ENCODE data around the gene HAO1.
"Not testable (repeated sequence)": the region's sequence is repeated elsewhere in the genome, so short reads cannot be mapped to it uniquely, and the experiment has no call there.

The HAO1 gene

DNA sequence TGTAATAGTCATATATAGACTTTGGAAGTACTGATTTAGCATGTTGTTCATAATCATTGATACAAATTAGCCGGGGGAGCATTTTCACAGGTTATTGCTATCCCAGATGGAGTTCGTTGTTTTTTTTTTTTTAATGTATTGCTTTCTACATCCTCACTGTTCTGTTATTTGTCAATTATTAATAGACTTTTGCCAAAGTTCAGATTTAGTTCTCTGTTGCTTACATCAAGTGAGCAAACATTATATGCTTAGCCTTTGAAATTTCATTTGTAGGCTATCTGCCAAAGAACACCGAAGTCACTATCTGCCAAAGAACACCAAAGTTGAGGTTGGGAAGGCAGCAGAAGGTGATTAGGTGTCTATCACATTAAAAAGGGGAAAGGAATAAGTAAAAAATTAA, at the start of gene HAO1:
Gene HAO1 (minus strand): TSS at position 118 of the 400 bp plus-strand sequence. CDS start 36 bp downstream, at position 82.
- DNase-seq (ENCODE audit: low spot score): no peak

DNA sequence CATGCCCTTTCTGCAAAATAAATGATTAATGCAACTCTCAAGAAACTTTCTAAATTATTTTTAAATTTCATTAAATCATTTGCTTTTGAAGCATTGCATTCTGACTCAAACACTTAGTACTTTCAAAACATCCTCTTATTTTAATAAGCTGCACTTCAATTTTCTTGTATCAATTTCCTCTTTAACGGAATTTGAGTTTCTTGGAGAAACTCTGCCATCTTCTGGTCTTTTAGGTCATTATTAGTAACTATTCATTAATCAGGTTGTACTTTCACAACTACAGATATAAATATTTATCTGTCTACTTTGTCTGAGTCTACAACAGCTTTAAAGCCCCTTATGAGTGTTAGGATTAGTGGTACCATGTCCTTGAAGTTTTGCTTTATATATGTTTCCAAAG, 49.1 kb upstream of the HAO1 start:
- peak; percentile 26 for DNase-seq (ENCODE audit: low spot score)

DNA sequence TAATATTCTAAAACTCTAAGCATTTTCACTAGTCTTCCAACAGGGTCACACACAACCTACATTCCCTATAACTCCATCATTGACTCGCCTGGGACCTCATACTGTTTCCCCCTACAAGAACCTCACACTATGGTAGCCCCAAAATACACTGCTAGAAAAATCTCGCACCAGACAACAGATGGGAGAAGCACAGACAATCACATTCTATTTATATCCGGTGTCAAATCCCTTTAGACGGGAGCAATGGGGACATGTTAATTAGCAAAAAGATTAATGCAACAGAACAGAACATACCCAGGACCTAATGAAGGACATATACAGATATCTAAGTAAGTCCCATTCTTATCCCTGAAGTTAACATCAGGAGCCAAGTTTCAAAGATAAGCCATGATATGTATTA, 45.7 kb upstream of the HAO1 start:
- DNase-seq (ENCODE audit: low spot score): no peak

DNA sequence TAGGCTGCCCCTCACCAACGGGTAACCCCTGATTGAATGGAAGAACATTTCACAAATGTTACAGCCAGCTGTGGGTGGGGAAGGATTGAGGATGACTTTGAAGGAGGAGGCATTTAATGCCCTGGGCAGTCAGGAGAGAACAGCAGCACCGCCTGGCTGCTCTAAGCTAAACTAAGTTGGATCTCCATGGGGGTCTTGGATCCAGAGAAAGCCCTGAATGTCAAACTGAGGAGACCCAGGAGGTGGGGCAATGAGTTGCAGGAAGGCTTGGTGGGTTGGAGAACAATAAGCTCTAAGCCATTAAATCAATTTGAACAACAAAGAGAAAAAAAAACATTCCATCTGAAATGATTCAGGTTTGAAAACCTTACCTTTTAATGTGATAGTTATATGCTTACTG, 43.9 kb upstream of the HAO1 start:
- DNase-seq (ENCODE audit: low spot score): no peak

DNA sequence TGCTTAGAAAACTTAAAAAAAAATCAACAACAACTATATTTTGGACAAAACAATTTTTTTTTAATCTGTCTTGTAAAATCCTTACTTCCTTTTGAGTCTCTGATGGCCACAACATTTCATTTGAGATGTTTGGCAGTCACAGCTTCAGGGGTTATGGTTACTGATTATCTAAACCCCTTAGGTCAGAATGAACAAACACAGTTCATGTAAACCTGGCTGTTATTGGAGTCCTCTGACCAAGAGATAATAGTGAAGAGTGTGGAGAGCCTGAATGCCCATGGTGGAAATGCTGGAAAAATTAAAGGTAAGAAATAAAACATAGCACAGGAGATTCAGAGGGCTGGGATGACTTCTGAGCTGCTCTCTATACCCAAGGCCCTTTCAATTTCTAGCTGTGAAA, 41.1 kb upstream of the HAO1 start:
- DNase-seq (ENCODE audit: low spot score): no peak

DNA sequence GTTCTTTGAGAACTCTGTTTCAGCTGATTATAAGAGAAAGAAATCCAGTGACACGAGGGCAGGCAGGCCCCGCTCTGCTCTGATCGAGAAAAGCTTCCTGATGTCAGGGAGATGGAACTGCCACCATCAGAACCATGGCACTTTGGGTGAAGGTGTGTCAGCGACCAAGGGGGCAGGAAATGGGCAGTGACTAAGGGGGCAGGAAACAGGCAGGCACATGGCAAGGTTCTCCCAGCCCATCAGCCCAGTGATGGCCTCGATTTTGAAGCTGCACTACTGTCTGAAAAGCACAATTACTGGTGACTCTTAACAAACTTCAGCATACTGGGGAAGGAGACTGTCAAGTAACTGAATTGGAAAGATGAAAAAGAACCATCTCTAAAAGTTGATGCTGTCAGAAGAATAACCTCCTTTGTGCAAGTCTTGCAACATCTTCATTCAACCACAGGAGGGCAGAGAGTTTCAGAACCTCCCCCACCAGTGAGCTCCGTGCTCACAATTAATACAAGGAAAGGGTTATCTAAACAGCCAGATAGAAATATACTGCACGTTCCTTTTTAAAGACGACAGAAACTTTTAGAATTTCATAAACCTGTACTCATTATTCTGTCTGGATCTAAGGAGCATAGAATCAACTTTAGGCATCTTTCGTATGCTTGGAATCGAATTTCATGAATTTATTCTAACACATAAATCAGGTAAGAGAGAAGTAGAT, 40.2 kb upstream of the HAO1 start:
- peak; percentile 38 for DNase-seq (ENCODE audit: low spot score)

DNA sequence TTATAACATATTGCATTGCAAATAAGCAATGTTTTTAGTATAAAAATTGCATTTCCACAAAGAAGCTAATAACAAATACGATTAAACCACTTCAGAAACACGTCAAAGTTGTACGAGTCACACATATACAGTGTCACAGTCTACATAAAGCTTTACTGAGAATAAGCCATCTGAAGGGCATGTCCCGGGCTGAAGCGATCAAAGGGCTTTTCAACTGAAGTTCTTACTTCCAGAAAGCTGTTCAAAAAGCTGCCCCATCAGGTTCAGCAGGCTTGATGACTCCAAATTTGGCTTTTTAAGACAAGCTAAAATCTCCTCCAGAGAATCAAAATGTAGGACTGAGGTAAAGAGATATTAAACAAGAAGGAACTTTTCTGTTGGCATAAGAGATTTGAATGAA, 37.5 kb upstream of the HAO1 start:
- no peak for DNase-seq (ENCODE audit: low spot score)

DNA sequence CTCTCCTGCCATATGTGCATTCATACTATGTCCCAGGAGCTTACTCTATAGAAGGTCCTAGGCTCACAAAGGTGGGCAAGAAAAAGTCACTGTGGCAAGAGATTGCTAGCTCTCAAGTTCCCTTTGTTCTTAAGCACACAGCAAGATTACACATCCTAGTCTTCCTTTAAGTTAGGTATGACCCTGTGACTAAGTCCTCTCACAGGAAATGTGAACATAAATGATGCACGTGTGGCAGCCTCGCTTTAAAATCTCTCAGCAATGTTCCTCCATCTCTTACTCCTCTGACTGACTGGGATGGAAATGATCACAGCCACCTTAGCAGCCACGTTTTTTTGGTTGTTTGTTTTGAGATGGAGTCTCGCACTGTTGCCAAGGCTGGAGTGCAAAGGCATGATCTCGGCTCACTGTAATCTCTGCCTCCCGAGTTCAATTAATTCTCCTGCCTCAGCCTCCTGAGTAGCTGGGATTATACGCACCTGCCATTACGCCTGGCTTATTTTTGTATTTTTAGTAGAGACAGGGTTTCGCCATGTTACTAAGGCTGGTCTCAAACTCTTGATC, 35.7 kb upstream of the HAO1 start:
- DNase-seq (ENCODE audit: low spot score): no peak

DNA sequence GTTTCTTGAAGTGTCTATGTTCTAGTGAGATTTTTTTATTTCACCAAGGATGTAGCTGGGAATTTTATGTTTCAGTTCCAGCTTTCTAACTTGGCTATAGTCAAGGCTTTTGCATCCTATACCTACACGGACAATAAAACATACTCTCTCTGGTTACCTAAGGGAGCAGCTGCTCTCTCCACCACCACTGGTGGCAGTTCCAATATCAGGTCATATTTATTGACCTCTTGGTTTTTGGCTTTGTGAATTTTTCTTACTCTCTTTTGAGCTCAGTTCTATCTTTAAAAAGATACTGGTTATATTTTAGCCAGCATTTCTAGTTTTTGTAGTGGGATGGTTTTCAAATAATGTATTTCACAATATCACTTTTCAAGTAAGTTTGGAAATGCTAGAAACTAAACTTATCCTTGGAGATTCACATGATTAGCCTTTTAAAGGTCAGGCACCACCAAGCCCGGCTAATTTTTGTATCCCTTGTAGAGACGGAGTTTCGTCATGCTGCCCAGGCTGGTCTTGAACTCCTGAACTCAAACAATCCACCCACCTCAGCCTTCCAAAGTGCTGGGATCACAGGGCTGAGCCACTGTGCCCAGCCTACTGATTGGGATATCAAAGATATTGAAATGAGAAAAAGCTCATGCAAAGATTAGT, 34.7 kb upstream of the HAO1 start:
- DNase-seq (ENCODE audit: low spot score): no peak

DNA sequence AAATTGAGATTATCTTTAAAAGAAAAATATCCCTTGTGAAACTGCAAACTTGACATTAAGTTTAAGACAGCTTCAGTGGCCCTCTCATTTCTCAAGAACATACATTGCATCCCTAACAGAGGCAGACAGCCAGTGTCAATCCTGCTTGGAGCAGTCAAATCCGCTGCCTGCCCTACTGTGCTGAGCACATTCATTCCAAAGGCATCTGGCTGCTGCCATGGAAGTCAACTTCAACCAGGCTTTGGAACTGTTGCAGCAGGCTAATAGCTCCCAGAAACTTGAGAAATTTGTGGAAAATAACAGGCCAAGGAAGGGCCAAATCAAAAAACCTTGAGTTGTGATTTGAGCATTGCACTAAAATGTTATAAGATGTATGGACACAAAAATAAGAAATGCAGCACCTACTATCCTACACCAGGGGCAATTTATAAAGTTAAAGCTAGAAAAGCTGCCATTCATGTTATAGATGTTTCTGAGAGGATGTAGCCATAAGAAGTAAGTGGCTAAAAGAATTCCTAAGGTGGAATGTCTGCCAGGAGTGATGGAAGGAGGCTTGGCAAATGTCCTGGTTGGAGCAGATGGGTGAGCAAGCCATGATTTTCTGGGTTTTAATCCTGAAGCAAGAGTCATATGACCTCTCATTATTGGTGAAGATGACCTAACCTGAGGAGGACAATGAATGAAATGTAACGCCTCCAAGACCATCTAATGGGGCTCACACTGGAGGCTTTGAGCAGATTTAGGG, 31.4 kb upstream of the HAO1 start:
- peak; percentile 35 for DNase-seq (ENCODE audit: low spot score)

DNA sequence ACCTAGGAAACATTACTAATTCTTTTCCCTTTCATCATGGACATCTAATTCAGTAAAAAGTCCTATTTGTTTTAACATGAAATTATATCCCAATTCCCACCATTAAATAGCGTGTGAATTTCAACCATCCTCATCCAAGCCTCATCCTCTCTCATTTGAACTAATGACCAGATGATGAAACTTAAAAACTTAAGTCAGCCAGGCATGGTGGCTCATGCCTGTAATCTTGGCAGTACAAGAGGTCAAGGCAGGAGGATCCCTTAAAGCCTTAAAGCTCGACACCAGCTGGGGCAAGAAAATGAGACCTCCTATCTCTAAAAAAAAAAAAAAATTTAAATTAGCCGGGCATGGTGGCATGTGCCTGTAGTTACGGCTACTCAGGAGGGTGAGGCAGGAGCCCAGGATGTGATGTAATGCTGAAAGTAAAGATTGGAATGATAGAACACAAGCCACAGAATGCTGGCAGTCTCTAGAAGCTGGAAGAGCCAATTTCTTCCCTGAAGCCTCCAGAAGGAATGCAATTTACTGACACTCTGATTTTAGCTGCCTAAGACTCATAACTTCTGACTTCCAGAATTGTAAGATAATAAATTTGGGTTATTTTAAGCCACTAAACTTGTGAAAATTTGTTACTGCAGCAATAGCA, 27.1 kb upstream of the HAO1 start:
- DNase-seq (ENCODE audit: low spot score): peak; percentile 75

DNA sequence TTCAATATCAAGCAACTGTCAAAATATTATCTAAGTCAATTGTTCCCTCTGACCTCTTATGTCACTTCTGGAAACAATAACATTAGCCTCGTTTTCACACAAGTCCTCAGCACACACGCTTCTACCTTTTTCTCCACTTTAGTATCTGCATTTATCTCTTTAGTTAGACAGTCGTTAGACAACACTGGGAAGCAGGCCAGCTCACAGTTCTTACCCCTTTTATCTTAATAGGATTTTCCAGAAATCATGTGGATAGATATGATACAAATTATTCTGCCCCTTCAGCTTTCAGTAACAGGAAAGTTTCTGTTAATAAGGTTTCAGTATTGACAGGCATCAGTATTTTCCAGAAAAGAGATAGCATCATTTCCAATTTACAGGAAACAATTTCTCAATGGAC, 25.9 kb upstream of the HAO1 start:
- no peak for DNase-seq (ENCODE audit: low spot score)

DNA sequence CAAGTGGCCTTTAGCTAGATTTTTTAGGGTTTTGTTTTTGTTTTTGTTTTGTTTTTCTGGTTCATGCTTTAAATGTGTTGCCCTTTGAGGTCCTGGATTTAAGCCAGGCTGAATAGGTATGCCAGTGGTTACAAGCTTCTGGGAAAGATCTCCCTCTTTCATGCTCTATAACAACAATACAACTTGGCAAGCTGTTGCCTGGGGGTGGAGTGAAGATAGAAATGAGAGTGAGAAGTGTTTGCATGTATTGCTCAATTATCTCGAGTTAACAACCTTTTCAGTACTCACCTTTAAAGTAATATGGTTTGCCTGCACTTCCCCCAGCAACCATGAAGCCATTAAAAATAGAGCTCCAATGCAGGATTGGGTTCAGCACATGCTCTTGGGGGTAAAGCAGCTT, 19.2 kb upstream of the HAO1 start:
- DNase-seq (ENCODE audit: low spot score): no peak

DNA sequence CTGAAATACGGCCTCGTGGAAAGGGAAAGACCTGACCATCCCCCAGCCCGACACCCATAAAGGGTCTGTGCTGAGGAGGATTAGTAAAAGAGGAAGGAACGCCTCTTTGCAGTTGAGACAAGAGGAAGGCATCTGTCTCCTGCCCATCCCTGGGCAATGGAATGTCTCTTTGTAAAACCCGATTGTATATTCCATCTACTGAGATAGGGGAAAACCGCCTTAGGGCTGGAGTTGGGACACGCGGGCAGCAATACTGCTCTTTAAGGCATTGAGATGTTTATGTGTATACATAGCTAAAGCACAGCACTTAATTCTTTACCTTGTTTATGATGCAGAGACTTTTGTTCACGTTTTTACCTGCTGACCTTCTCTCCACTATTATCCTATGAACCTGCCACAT, 16.3 kb upstream of the HAO1 start:
- not testable (repeated sequence) for DNase-seq (ENCODE audit: low spot score)

DNA sequence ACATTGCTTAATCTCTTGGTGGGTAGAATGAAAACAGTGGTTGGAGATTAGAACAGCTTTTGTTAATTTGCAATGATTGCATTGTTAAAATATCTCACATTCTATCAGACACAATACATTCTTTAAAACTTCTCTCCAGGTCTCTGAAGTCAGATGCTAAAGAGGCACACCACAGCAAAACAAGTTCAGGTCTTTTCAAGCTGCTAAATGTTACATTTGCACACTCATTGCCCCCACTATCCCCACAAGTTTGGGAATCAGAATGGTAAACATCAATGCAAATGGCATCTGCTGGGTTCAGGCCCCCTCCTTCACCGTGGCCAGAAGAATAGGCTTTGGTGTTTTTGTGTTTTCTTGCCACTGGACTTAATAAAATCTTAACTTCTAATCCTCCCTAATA, 10.1 kb upstream of the HAO1 start:
- DNase-seq (ENCODE audit: low spot score): no peak

DNA sequence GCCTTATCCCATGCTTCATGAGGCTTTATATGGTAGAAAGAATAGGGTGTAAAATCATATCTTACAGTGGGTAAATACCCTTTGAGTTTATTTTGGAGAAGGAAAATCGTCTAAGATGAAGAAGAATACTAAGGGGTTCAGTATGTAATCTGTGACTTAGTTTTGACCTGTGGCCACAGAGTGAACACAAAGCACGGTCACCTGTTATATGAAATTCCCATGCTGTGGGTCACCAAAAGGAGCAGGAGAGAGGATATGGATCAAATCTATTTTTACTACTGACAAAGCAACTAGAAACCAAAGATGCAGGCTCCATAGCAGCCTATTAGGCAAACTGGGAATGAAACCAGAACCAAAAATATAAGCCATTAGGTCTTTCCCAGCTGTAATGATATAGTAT, 3.6 kb upstream of the HAO1 start:
- no peak for DNase-seq (ENCODE audit: low spot score)

DNA sequence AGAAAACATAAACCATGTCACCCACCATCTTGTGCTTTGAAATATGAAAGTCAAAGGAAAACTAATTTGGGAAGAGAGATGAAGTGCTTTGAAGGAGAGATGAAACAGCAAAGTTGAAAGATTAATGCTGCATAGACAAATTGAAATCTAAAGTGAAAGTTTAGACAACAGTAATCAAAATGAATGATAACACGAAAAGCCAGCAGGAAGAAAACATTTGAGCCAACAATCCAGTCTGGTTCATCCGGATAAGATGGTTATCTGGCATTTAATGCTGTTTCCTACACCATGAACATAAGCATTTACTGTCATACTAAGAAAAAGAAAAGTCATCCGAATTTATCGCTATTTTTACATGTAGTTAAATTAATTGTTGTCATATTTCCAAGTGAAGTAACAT, 595 bp downstream of the HAO1 start:
- no peak for DNase-seq (ENCODE audit: low spot score)

DNA sequence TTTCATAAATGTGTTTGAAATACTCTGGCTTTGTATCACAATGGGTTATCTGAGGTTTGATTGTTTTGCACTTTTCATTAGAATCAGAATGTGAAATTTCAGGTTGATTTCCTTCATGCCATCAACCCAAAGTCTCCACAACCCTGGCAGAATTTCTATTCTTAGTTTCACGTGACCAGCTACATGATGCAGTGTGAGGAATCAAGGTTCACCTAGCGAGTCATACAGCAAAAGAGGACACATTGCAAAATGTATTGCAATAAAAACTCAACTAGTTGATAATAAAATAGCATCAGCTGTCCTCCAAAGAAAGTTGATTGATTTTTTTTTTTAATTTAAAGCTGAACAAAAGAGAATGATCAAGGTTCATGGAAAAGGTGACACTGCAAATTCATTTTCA, 2.2 kb downstream of the HAO1 start:
- no peak for DNase-seq (ENCODE audit: low spot score)

DNA sequence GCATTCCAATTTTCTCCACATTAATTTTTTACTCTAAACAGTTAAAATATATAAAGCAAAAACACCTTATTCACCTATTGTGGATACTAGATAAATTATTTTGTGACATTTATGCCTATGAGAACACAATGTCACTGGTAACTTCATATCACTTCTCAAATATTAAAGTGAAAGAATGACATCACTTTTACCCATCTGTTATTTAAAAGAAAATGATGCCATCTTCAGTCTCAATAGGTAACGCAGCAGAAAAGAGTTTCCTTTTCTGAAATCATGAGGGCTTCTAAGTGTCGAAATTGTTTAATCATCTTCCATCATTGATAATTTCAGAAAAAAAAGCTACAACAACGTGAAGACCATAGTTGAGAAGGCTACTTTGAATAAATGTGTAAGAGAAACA, 2.9 kb downstream of the HAO1 start:
- no peak for DNase-seq (ENCODE audit: low spot score)

DNA sequence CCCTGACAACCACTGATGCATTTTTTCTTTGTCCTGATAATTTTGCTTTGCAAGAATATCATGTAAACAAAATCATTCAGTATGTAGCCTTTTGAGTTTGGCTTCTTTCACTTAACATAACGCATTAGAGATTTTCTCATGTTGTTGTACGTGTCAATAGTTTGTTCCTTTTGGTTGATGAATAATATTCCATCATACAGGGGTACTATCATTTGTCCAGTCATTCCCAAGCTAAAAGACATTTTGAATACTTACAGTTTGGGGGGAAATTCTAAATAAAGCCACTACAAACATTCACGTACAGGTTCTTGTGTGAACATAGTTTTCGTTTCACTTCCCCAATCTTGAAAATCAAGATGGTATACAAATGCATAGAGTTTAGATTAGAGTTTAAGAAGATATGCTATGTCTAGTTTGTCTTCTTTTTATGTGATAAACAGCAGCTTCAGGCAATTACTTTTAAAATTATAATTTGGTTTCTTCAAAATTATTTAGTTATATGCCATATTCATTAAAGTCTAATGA, 5.2 kb downstream of the HAO1 start:
- no peak for DNase-seq (ENCODE audit: low spot score)

DNA sequence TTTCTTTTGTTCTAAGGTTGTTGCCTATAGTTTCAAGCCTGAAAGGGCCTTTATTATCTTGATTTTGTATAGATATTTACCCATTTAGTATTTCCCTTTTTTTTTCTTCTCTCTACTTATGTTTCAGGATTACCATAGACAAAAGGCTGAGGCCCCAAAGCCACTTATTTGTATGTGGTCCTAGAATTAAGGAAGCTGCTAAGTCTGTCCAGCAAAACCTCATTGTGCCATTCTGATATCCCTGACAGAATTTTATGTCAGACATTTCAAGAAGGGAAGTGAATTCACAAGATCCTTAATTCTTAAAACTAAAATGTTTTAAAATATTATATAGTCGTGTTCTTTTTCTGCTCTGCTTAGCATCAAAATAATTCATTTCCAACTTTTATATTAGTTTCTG, 6.9 kb downstream of the HAO1 start:
- no peak for DNase-seq (ENCODE audit: low spot score)

DNA sequence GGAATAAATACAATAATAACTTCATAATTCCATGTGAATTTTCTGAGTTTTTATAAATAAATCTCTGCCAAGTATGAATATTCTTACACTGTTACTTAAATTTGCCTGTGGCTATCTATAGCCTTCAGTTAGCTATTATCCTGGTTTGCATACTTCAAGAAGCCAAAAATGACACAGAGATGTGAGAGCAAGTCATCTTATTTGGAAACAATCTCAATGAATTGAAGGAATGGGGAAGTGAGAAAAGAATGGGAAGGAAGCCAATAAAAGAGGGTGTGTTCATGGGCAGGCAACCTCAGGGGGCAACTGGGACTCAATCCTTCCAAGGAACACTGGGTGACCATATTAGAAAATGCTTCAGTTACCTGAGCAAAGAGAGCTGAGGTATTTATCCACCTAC, 9.9 kb downstream of the HAO1 start:
- DNase-seq (ENCODE audit: low spot score): no peak

Measured in GM03348 (cell line).